WTC11 (cell line): Measurements from ENCODE around the gene WNT8B.

Source experiments
- ATF1 ChIP-seq: sonication (generic); formaldehyde crosslinking; IDR thresholded peaks from 2 replicates; pipeline ENCODE4 v1.8.1; 2023; ENCODE audit warnings: mild to moderate bottlenecking, moderate library complexity, missing genetic modification reagents
- CBFB ChIP-seq: sonication (generic); formaldehyde crosslinking; IDR thresholded peaks from 2 replicates; pipeline ENCODE4 v1.8.1; 2022; ENCODE audit warnings: mild to moderate bottlenecking, low read depth, missing genetic modification reagents
- CREM ChIP-seq: sonication (generic); formaldehyde crosslinking; IDR thresholded peaks from 2 replicates; pipeline ENCODE4 v1.8.1; 2022; ENCODE audit warnings: mild to moderate bottlenecking, missing genetic modification reagents, moderate library complexity
- CTCF ChIP-seq: fragments of 200-600 bp; IDR thresholded peaks from 2 replicates; pipeline ENCODE4 v1.8.0; 2022; ENCODE audit warnings: antibody characterized with exemption
- FOXP1 ChIP-seq: sonication (generic); formaldehyde crosslinking; IDR thresholded peaks from 2 replicates; pipeline ENCODE4 v1.8.0; 2022; ENCODE audit warnings: missing genetic modification reagents, mild to moderate bottlenecking, moderate library complexity, borderline replicate concordance
- IRF1 ChIP-seq: sonication (generic); formaldehyde crosslinking; IDR thresholded peaks from 2 replicates; pipeline ENCODE4 v1.8.0; 2023; ENCODE audit warnings: missing genetic modification reagents
- NFATC4 ChIP-seq: fragments of 250-450 bp; sonication (Bioruptor Pico); IDR thresholded peaks from 2 replicates; pipeline ENCODE4 v1.9.0; 2021; ENCODE audit warnings: mild to moderate bottlenecking
- NR2C2 ChIP-seq: sonication (generic); formaldehyde crosslinking; IDR thresholded peaks from 2 replicates; pipeline ENCODE4 v1.8.0; 2022; ENCODE audit warnings: mild to moderate bottlenecking, missing genetic modification reagents
- TCF7 ChIP-seq: sonication (generic); formaldehyde crosslinking; IDR thresholded peaks from 2 replicates; pipeline ENCODE4 v1.8.0; 2022; ENCODE audit warnings: mild to moderate bottlenecking, low read depth, missing genetic modification reagents, moderate library complexity
- ZNF416 ChIP-seq: fragments of 250-450 bp; sonication (Bioruptor Pico); IDR thresholded peaks from 2 replicates; pipeline ENCODE4 v1.9.0; 2021; ENCODE audit warnings: mild to moderate bottlenecking, inconsistent platforms
- TF ChIP-seq, protein P1 (sequence below): sonication (generic); formaldehyde crosslinking; IDR thresholded peaks from 2 replicates; pipeline ENCODE4 v1.8.0; 2022; ENCODE audit warnings: mild to moderate bottlenecking, missing genetic modification reagents
- TF ChIP-seq, protein P2 (sequence below): sonication (generic); formaldehyde crosslinking; IDR thresholded peaks from 2 replicates; pipeline ENCODE4 v1.8.0; 2022; ENCODE audit warnings: mild to moderate bottlenecking, missing genetic modification reagents
- TF ChIP-seq, protein P3 (sequence below): sonication (generic); formaldehyde crosslinking; IDR thresholded peaks from 2 replicates; pipeline ENCODE4 v1.8.0; 2023; ENCODE audit warnings: missing genetic modification reagents, mild to moderate bottlenecking, borderline replicate concordance

- TF ChIP-seq, protein P1, sequence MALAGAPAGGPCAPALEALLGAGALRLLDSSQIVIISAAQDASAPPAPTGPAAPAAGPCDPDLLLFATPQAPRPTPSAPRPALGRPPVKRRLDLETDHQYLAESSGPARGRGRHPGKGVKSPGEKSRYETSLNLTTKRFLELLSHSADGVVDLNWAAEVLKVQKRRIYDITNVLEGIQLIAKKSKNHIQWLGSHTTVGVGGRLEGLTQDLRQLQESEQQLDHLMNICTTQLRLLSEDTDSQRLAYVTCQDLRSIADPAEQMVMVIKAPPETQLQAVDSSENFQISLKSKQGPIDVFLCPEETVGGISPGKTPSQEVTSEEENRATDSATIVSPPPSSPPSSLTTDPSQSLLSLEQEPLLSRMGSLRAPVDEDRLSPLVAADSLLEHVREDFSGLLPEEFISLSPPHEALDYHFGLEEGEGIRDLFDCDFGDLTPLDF (CRISPR knock-in tag): no peak
- TF ChIP-seq ZNF416: no peak
- no peak for TF ChIP-seq CREM (CRISPR knock-in tag)
- TF ChIP-seq CTCF: no peak
- no peak for TF ChIP-seq TCF7 (CRISPR knock-in tag)
- TF ChIP-seq, protein P2, sequence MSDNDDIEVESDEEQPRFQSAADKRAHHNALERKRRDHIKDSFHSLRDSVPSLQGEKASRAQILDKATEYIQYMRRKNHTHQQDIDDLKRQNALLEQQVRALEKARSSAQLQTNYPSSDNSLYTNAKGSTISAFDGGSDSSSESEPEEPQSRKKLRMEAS (CRISPR knock-in tag): no peak
- TF ChIP-seq ATF1: no peak
- no peak for TF ChIP-seq CBFB
- no peak for TF ChIP-seq FOXP1 (CRISPR knock-in tag)
- no peak for TF ChIP-seq NR2C2
- no peak for TF ChIP-seq IRF1 (CRISPR knock-in tag)
- TF ChIP-seq, protein P3, sequence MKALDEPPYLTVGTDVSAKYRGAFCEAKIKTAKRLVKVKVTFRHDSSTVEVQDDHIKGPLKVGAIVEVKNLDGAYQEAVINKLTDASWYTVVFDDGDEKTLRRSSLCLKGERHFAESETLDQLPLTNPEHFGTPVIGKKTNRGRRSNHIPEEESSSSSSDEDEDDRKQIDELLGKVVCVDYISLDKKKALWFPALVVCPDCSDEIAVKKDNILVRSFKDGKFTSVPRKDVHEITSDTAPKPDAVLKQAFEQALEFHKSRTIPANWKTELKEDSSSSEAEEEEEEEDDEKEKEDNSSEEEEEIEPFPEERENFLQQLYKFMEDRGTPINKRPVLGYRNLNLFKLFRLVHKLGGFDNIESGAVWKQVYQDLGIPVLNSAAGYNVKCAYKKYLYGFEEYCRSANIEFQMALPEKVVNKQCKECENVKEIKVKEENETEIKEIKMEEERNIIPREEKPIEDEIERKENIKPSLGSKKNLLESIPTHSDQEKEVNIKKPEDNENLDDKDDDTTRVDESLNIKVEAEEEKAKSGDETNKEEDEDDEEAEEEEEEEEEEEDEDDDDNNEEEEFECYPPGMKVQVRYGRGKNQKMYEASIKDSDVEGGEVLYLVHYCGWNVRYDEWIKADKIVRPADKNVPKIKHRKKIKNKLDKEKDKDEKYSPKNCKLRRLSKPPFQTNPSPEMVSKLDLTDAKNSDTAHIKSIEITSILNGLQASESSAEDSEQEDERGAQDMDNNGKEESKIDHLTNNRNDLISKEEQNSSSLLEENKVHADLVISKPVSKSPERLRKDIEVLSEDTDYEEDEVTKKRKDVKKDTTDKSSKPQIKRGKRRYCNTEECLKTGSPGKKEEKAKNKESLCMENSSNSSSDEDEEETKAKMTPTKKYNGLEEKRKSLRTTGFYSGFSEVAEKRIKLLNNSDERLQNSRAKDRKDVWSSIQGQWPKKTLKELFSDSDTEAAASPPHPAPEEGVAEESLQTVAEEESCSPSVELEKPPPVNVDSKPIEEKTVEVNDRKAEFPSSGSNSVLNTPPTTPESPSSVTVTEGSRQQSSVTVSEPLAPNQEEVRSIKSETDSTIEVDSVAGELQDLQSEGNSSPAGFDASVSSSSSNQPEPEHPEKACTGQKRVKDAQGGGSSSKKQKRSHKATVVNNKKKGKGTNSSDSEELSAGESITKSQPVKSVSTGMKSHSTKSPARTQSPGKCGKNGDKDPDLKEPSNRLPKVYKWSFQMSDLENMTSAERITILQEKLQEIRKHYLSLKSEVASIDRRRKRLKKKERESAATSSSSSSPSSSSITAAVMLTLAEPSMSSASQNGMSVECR (CRISPR knock-in tag): no peak
- TF ChIP-seq NFATC4: no peak
Measured at GRCh38 chr10:100524638-100525037, 61.8 kb downstream of the WNT8B start.
